Mesothelial cell of epicardium (in vitro differentiated cells): ENCODE measurements around the gene APOH. TPM values are rescaled to one million over a fixed set of nuclear protein-coding genes. Genes with fewer than 3 reads are reported as not detected.

ENCODE experiments used
- DNase-seq, 2 experiments: peaks; one replicate each; pipeline ENCODE4 v3.0.0; 2021; ENCODE audit warnings: low spot score in 2 of 2; ENCODE audit not compliant: unreplicated experiment in 2 of 2
- H3K27ac Mint-ChIP-seq: 2 replicates; pipeline ENCODE4 v1.8.0; 2021; ENCODE audit warnings: mixed read lengths
- H3K27me3 Mint-ChIP-seq: 2 replicates; pipeline ENCODE4 v1.8.0; 2021; ENCODE audit warnings: low read depth, mixed read lengths
- H3K36me3 Mint-ChIP-seq: 2 replicates; pipeline ENCODE4 v1.8.0; 2021; ENCODE audit warnings: mixed read lengths
- H3K4me1 Mint-ChIP-seq: 2 replicates; pipeline ENCODE4 v1.8.0; 2021; ENCODE audit warnings: mixed read lengths
- H3K4me3 Mint-ChIP-seq: 2 replicates; pipeline ENCODE4 v1.8.0; 2021; ENCODE audit warnings: mild to moderate bottlenecking, moderate library complexity, mixed read lengths
- H3K9me3 Mint-ChIP-seq: 2 replicates; pipeline ENCODE4 v1.8.0; 2021; ENCODE audit warnings: mixed read lengths
- CTCF ChIP-seq: fragments of 200-600 bp; sonication (generic); IDR thresholded peaks from one replicate; pipeline ENCODE4 v1.5.0; 2021; ENCODE audit warnings: antibody characterized with exemption; ENCODE audit not compliant: unreplicated experiment
- total RNA-seq: library from RNA; stranded (reverse); gene quantifications from 3 replicates; pipeline ENCODE4 v1.2.1, GENCODE V29; 2021

The APOH gene
- total RNA-seq, 1 donor from 2014 or later, result not detected

- Mint-ChIP-seq H3K4me3 (no peak overlapping the region), H3K27me3 (peaks cover 2% of the 10 kb centered on the region), H3K36me3 (no peaks in the 10 kb centered on the region), H3K9me3 (no peaks in the 10 kb centered on the region), H3K4me1 (peaks cover 15% of the 10 kb centered on the region), H3K27ac (no peak overlapping the region)
- no peak for TF ChIP-seq CTCF
- DNase-seq, result no peak
These were observed 21.5 kb upstream of the APOH start for GRCh38 chr17:66250686-66251085.

GRCh38 chr17:66248285-66248684 lies 19.1 kb upstream of the APOH start:
- TF ChIP-seq CTCF, result no peak
- no peaks in the 10 kb centered on the region for H3K36me3 Mint-ChIP-seq
- H3K27ac Mint-ChIP-seq, result no peak overlapping the region
- H3K4me3 Mint-ChIP-seq, result no peak overlapping the region
- H3K9me3 Mint-ChIP-seq, result no peaks in the 10 kb centered on the region
- peaks cover 2% of the 10 kb centered on the region for H3K27me3 Mint-ChIP-seq
- peaks cover 17% of the 10 kb centered on the region for H3K4me1 Mint-ChIP-seq
- DNase-seq, result no peak

- Mint-ChIP-seq H3K4me1 (peaks cover 11% of the 10 kb centered on the region), H3K9me3 (no peaks in the 10 kb centered on the region), H3K36me3 (no peaks in the 10 kb centered on the region), H3K27ac (no peak overlapping the region), H3K27me3 (peaks cover 7% of the 10 kb centered on the region), H3K4me3 (no peak overlapping the region)
- no peak for TF ChIP-seq CTCF
- DNase-seq, result no peak
These were observed 12.6 kb upstream of the APOH start for GRCh38 chr17:66241839-66242238.

- no peak for DNase-seq
- Mint-ChIP-seq H3K36me3 (no peaks in the 10 kb centered on the region), H3K4me1 (peaks cover 8% of the 10 kb centered on the region), H3K9me3 (no peaks in the 10 kb centered on the region), H3K27me3 (peaks cover 7% of the 10 kb centered on the region), H3K27ac (no peak overlapping the region), H3K4me3 (no peak overlapping the region)
- TF ChIP-seq CTCF, result no peak
These were observed 11.4 kb upstream of the APOH start for GRCh38 chr17:66240630-66241029.

- Mint-ChIP-seq H3K36me3 (no peaks in the 10 kb centered on the region), H3K4me3 (no peak overlapping the region), H3K9me3 (no peaks in the 10 kb centered on the region), H3K27ac (no peak overlapping the region), H3K4me1 (peaks cover 5% of the 10 kb centered on the region), H3K27me3 (peaks cover 7% of the 10 kb centered on the region)
- TF ChIP-seq CTCF, result no peak
- no peak for DNase-seq
These were observed 10.8 kb upstream of the APOH start for GRCh38 chr17:66240013-66240412.

GRCh38 chr17:66235377-66235994 lies 6.3 kb upstream of the APOH start:
- no peak overlapping the region for H3K27ac Mint-ChIP-seq
- no peak for DNase-seq
- H3K36me3 Mint-ChIP-seq, result no peaks in the 10 kb centered on the region
- no peak for TF ChIP-seq CTCF
- no peaks in the 10 kb centered on the region for H3K9me3 Mint-ChIP-seq
- H3K4me1 Mint-ChIP-seq, result no peaks in the 10 kb centered on the region
- no peak overlapping the region for H3K4me3 Mint-ChIP-seq
- H3K27me3 Mint-ChIP-seq, result peaks cover 11% of the 10 kb centered on the region
